ENCODE results near the gene DHRS3. TPM values are rescaled to one million over a fixed set of nuclear protein-coding genes. Genes with fewer than 3 reads are reported as not detected.

Gene DHRS3
- total RNA-seq, 1 donor from 2014 or later, result 214 TPM

DNA sequence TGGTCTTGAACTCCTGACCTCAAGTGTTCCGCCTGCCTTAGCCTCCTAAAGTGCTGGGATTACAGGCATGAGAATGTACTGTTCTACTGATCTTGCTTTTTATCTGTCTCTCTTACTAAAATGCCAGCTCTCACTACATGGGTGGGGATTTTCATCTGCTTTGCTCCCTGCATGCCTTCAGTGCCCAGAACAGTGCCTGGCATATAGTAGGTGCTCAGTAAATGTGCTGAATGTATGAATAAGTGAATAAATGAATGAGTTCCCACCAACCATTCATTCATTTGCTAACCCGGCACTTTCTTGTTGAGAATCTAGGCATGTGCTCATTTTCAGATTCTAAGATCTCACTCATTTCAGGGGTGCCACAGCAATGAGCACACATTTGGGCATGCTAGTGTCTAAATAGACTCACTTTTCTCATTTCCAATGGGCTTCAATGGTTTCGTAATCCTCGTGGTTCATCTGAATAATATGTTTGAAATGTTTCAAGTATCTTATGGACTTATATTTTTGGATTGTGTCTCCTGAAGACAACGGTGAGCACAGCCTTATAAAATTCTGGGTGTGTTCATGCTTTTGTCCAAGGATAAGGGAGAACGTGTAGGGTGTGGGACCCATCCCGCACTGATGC is 7.6 kb downstream of the DHRS3 start:
- Mint-ChIP-seq H3K9me3 (ENCODE audit: low read depth) (peaks cover 3% of the 10 kb centered on the region), H3K27ac (peak overlapping the region; percentile 17), H3K4me3 (ENCODE audit: low read depth) (no peak overlapping the region), H3K4me1 (ENCODE audit: low read depth) (peaks cover 55% of the 10 kb centered on the region), H3K27me3 (no peaks in the 10 kb centered on the region), H3K36me3 (ENCODE audit: insufficient read depth) (peaks cover 64% of the 10 kb centered on the region)
- no peak for TF ChIP-seq CTCF (IDR thresholded peaks at IDR 0.05; ENCODE audit: unreplicated experiment)
- DNase-seq (ENCODE audit: low spot score, unreplicated experiment), result no peak

DNA sequence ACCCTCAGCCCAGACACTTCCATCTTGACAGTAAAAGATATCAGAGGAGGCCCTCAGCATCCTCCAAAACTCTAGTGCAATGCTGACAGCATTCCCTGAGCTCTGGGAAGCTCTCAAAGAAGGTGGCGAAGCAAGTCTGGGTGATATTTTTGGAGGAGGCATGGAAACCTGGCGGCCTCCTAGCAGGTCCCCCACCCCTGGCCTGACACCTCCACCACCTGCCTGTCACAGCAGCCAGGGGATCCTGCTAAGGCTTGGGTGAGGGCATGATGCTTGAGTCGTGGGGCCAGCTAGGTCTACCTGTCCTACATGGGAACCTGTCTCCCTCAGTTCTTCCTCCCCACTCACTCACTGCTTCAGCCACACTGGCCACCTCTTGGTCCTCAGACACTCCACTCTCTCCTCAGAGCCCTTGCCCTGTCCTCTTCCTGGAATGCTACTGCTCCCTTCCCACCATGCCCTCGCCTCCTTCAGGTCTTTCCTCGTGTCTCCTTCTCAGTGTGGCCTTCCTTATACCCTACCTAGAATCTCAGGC is 8.5 kb downstream of the DHRS3 start:
- Mint-ChIP-seq H3K27ac (peak overlapping the region; percentile 92), H3K4me1 (ENCODE audit: low read depth) (peaks cover 53% of the 10 kb centered on the region), H3K4me3 (ENCODE audit: low read depth) (no peak overlapping the region), H3K27me3 (no peaks in the 10 kb centered on the region), H3K36me3 (ENCODE audit: insufficient read depth) (peaks cover 62% of the 10 kb centered on the region), H3K9me3 (ENCODE audit: low read depth) (peaks cover 3% of the 10 kb centered on the region)
- no peak for TF ChIP-seq CTCF (IDR thresholded peaks at IDR 0.05; ENCODE audit: unreplicated experiment)
- DNase-seq (ENCODE audit: low spot score, unreplicated experiment), result no peak

GRCh38 chr1:12608311-12608957 is 9.6 kb downstream of the DHRS3 start:
- TF ChIP-seq CTCF (IDR thresholded peaks at IDR 0.05; ENCODE audit: unreplicated experiment), result no peak
- no peaks in the 10 kb centered on the region for H3K27me3 Mint-ChIP-seq
- peak overlapping the region; percentile 88 for H3K27ac Mint-ChIP-seq
- peaks cover 3% of the 10 kb centered on the region for H3K9me3 Mint-ChIP-seq (ENCODE audit: low read depth)
- H3K4me3 Mint-ChIP-seq (ENCODE audit: low read depth), result no peak overlapping the region
- no peak for DNase-seq (ENCODE audit: low spot score, unreplicated experiment)
- H3K4me1 Mint-ChIP-seq (ENCODE audit: low read depth), result peaks cover 55% of the 10 kb centered on the region
- H3K36me3 Mint-ChIP-seq (ENCODE audit: insufficient read depth), result peaks cover 67% of the 10 kb centered on the region

GRCh38 chr1:12607263-12607662 is 10.7 kb downstream of the DHRS3 start:
- no peak for DNase-seq (ENCODE audit: low spot score, unreplicated experiment)
- TF ChIP-seq CTCF (IDR thresholded peaks at IDR 0.05; ENCODE audit: unreplicated experiment), result no peak
- Mint-ChIP-seq H3K4me3 (ENCODE audit: low read depth) (no peak overlapping the region), H3K27ac (no peak overlapping the region), H3K4me1 (ENCODE audit: low read depth) (peaks cover 53% of the 10 kb centered on the region), H3K27me3 (no peaks in the 10 kb centered on the region), H3K9me3 (ENCODE audit: low read depth) (peaks cover 3% of the 10 kb centered on the region), H3K36me3 (ENCODE audit: insufficient read depth) (peaks cover 57% of the 10 kb centered on the region)

DNA sequence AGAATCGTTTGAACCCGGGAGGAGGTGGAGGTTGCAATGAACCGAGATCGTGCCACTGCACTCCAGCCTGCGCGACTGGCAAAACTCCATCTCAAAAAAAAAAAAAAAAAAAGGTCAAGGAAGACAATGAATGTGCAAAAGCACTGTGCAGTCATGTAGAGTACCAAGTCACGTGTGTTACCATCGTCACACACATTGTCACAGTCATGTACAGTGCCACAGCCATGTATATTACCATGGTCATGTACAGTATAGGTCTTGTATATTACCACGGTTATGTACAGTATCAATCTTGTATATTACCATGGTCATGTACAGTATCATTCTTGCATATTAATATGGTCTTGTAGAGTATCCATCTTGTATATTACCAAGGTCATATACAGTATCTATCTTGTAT is 13.0 kb downstream of the DHRS3 start:
- Mint-ChIP-seq H3K4me1 (ENCODE audit: low read depth) (peaks cover 59% of the 10 kb centered on the region), H3K9me3 (ENCODE audit: low read depth) (peaks cover 3% of the 10 kb centered on the region), H3K4me3 (ENCODE audit: low read depth) (no peak overlapping the region), H3K27ac (peak overlapping the region; percentile 96), H3K27me3 (no peaks in the 10 kb centered on the region), H3K36me3 (ENCODE audit: insufficient read depth) (peaks cover 48% of the 10 kb centered on the region)
- TF ChIP-seq CTCF (IDR thresholded peaks at IDR 0.05; ENCODE audit: unreplicated experiment), result no peak
- no peak for DNase-seq (ENCODE audit: low spot score, unreplicated experiment)

All from progenitor cell of endocrine pancreas (in vitro differentiated cells).